Measurements from ENCODE around the gene PIGW.

GRCh38 chr17:36544044-36544306 lies 9.2 kb downstream of the PIGW start:
- TF ChIP-seq ZFX (IDR thresholded peaks at IDR 0.05; ENCODE audit: borderline replicate concordance): no peak
- TF ChIP-seq CTCF (IDR thresholded peaks at IDR 0.05): no peak; the same call in 1 of the 2 replicates

Data from 22Rv1 (cell line).